Thymus (tissue), 11 donors: ENCODE results near the gene TSPAN9. TPM values are rescaled to one million over a fixed set of nuclear protein-coding genes. Genes with fewer than 3 reads are reported as not detected.

Experiments
- DNase-seq, 9 donors: peaks; one replicate each; pipeline ENCODE4 v3.0.0-alpha.2; 2013; ENCODE audit warnings: low spot score in 9 of 9, low read depth in 6 of 9, missing footprints in 1 of 9
- H3K27ac ChIP-seq, 2 donors: one replicate each; pipeline ENCODE4 v1.5.1; 2013; ENCODE audit warnings: control low read depth in 1 of 2, low read depth in 1 of 2, low read length in 1 of 2, mild to moderate bottlenecking in 1 of 2, moderate library complexity in 1 of 2
- H3K27me3 ChIP-seq, 2 donors: one replicate each; pipeline ENCODE4 v1.5.1; 2013; ENCODE audit warnings: low read length in 1 of 2; ENCODE audit not compliant: control insufficient read depth in 2 of 2, insufficient read depth in 1 of 2
- H3K36me3 ChIP-seq, 2 donors: one replicate each; pipeline ENCODE4 v1.5.1; 2013; ENCODE audit warnings: low read length in 1 of 2, mild to moderate bottlenecking in 1 of 2, moderate library complexity in 1 of 2; ENCODE audit not compliant: control insufficient read depth in 2 of 2, insufficient read depth in 2 of 2
- H3K4me1 ChIP-seq, 2 donors: one replicate each; pipeline ENCODE4 v1.5.1; 2013; ENCODE audit warnings: low read length in 2 of 2; ENCODE audit not compliant: control insufficient read depth in 2 of 2, insufficient read depth in 2 of 2
- H3K4me3 ChIP-seq, 2 donors: one replicate each; pipeline ENCODE4 v1.5.1; 2013; ENCODE audit warnings: low read length in 2 of 2, control low read depth in 1 of 2, mild to moderate bottlenecking in 1 of 2
- H3K9me3 ChIP-seq, 2 donors: one replicate each; pipeline ENCODE4 v1.5.1; 2013; ENCODE audit warnings: low read length in 1 of 2, mild to moderate bottlenecking in 1 of 2; ENCODE audit not compliant: control insufficient read depth in 2 of 2, insufficient read depth in 1 of 2
- WGBS: extraction: QIAGEN DNeasy Blood & Tissue Kit; methylation state at CpG from one replicate; pipeline ENCODE4 v1.1.7; 2013; 5-methylcytosine and 5-hydroxymethylcytosine counted together
- polyA plus RNA-seq: library from polyadenylated mRNA; stranded (reverse); fragments of 200-250 nt; gene quantifications from one replicate; pipeline ENCODE4 v1.2.3, GENCODE V29; 2013
- total RNA-seq: library from RNA; stranded (reverse); fragments of 120-200 nt; gene quantifications from one replicate; pipeline ENCODE4 v1.2.4, GENCODE V29; 2013
- donor health status: healthy.

Gene TSPAN9
- total and polyA plus RNA-seq, 2 donors: 4.9 to 10.2 TPM

- H3K4me3 ChIP-seq: no peak overlapping the region
- no peaks in the 10 kb centered on the region for H3K9me3 ChIP-seq
- H3K36me3 ChIP-seq: no peaks in the 10 kb centered on the region
- peaks cover 0 to 24% of the 10 kb centered on the region in 2 donors for H3K27me3 ChIP-seq
- no peak overlapping the region for H3K27ac ChIP-seq
- H3K4me1 ChIP-seq: no peaks in the 10 kb centered on the region
- no peak for DNase-seq
- WGBS: 93% methylated on average over 17 of the region's 17 CpGs
Measured at GRCh38 chr12:3187846-3188770, 110.9 kb downstream of the TSPAN9 start.

GRCh38 chr12:3189282-3189681 lies 112.1 kb downstream of the TSPAN9 start:
- 58% methylated on average over 2 of the region's 2 CpGs for WGBS
- H3K4me1 ChIP-seq: no peaks in the 10 kb centered on the region
- no peak overlapping the region for H3K4me3 ChIP-seq

GRCh38 chr12:3190101-3190500 lies 112.9 kb downstream of the TSPAN9 start:
- no peak for DNase-seq
- WGBS: 27% methylated on average over 9 of the region's 9 CpGs
- Histone ChIP-seq H3K4me3 (no peak overlapping the region), H3K36me3 (no peaks in the 10 kb centered on the region), H3K4me1 (no peaks in the 10 kb centered on the region), H3K27me3 (peaks cover 0 to 27% of the 10 kb centered on the region in 2 donors), H3K27ac (no peak overlapping the region), H3K9me3 (no peaks in the 10 kb centered on the region)

More at GRCh38 chr12:3189282-3189681, 112.1 kb downstream of the TSPAN9 start:
- no peaks in the 10 kb centered on the region for H3K9me3 ChIP-seq
- no peak overlapping the region for H3K27ac ChIP-seq
- peaks cover 0 to 31% of the 10 kb centered on the region in 2 donors for H3K27me3 ChIP-seq
- H3K36me3 ChIP-seq: no peaks in the 10 kb centered on the region
- no peak for DNase-seq

GRCh38 chr12:3191450-3191849 lies 114.3 kb downstream of the TSPAN9 start:
- Histone ChIP-seq H3K27ac (no peak overlapping the region), H3K4me1 (no peaks in the 10 kb centered on the region), H3K4me3 (no peak overlapping the region), H3K36me3 (no peaks in the 10 kb centered on the region), H3K9me3 (no peaks in the 10 kb centered on the region), H3K27me3 (peaks cover 0 to 35% of the 10 kb centered on the region in 2 donors)
- 88% methylated on average over 2 of the region's 2 CpGs for WGBS
- no peak for DNase-seq

DNA sequence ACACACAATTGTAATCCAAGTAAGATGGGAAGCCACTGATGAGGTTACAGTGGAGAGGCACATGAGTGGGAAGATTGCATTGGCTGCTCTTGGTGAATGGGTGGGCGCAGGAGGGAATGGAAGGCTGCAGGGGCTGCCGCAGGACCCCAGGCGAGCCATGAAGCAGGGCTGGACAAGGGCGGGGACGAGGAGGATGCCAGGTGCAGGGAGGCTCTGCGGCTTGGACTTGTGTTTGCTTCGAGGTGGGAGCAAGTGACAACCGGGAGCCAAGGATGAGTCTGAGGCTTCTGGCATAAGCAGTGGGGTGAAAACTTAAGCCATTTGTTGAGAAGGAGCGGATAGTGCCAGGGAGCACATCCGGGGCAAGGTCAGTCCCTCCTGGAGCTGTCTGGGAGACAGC lies 115.0 kb downstream of the TSPAN9 start:
- no peak for DNase-seq

DNA sequence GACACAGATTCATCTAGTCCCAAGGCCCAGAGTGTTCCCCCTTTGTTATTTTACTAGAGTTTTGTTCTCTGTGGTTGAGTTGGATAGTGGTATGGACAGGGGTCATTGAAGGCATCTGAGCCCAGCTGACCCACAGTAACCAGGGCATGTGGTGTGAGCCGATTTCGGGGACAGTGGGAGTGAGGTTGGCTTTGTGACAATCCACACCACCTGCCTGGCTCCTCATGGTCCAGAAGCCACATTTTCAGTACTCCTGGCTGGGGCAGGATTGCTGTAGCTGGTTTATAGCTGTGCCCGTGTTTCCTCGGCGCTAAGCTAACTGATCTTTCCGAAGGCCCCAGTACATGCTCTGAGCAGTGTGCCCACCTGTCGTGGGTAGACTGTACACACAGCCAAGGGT lies 116.0 kb downstream of the TSPAN9 start:
- no peaks in the 10 kb centered on the region for H3K9me3 ChIP-seq
- no peak overlapping the region for H3K27ac ChIP-seq
- H3K27me3 ChIP-seq: peaks cover 0 to 45% of the 10 kb centered on the region in 2 donors
- H3K4me3 ChIP-seq: no peak overlapping the region
- 93% methylated on average over 7 of the region's 7 CpGs for WGBS
- no peak for DNase-seq
- H3K36me3 ChIP-seq: no peaks in the 10 kb centered on the region
- H3K4me1 ChIP-seq: no peaks in the 10 kb centered on the region

More for the DNA sequence above, 115.0 kb downstream of the TSPAN9 start:
- Histone ChIP-seq H3K36me3 (no peaks in the 10 kb centered on the region), H3K9me3 (no peaks in the 10 kb centered on the region), H3K4me1 (no peaks in the 10 kb centered on the region), H3K27ac (no peak overlapping the region), H3K27me3 (peaks cover 0 to 43% of the 10 kb centered on the region in 2 donors), H3K4me3 (no peak overlapping the region)
- WGBS: 95% methylated on average over 10 of the region's 10 CpGs

DNA sequence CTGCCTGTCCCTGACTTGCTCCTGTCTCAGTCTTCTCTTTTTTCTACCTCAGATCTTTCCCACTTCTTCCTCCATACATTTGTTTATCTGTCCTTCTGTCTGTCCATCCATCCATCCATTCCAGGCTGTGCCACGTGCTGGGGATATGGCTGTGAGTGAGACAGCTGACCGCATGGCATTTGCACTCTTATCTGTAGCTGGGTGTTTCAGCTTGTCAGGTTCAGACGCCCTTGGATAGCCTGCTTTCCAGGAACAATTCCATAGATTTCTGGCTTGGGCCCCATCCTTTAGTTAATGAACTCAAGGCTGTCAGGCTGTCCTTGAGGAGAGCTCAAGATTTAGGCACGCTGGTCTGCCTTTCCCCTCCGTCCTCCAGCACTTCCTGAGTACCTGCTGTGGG lies 116.6 kb downstream of the TSPAN9 start:
- no peaks in the 10 kb centered on the region for H3K9me3 ChIP-seq
- 94% methylated on average over 5 of the region's 5 CpGs for WGBS

DNA sequence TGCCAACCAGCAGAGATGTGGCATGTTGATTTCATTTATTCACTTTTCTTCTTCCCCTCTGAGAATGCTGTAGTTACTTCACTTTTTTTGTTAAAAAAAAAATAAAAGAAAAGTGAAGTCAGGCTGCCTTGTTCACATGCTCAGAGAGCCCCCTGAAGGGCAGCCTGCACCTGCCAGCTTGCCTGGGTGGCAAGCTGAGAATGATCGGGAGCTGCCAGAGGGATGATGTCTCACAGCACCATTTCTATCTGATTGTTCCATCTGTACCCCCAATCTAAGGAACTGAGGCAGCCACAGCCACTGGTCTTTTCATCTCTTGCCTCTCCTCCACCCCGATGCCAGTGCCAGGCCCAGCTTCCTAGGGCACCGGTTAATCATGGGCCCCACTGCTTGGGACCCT lies 118.2 kb downstream of the TSPAN9 start:
- DNase-seq: no peak
- peaks cover 16 to 57% of the 10 kb centered on the region in 2 donors for H3K27me3 ChIP-seq
- 76% methylated on average over 3 of the region's 3 CpGs for WGBS

More for the DNA sequence above, 116.6 kb downstream of the TSPAN9 start:
- Histone ChIP-seq H3K4me1 (no peaks in the 10 kb centered on the region), H3K27me3 (peaks cover under 1 to 47% of the 10 kb centered on the region in 2 donors), H3K27ac (no peak overlapping the region), H3K4me3 (no peak overlapping the region), H3K36me3 (no peaks in the 10 kb centered on the region)
- DNase-seq: no peak

GRCh38 chr12:3195859-3196483 lies 118.8 kb downstream of the TSPAN9 start:
- no peak for DNase-seq
- Histone ChIP-seq H3K27ac (no peak overlapping the region), H3K9me3 (no peaks in the 10 kb centered on the region), H3K27me3 (peaks cover 22 to 61% of the 10 kb centered on the region in 2 donors), H3K4me3 (no peak overlapping the region), H3K36me3 (no peaks in the 10 kb centered on the region), H3K4me1 (peaks cover 0 to 2% of the 10 kb centered on the region in 2 donors)
- 91% methylated on average over 14 of the region's 14 CpGs for WGBS

More for the DNA sequence above, 118.2 kb downstream of the TSPAN9 start:
- no peak overlapping the region for H3K4me3 ChIP-seq
- H3K4me1 ChIP-seq: peaks cover 0 to 2% of the 10 kb centered on the region in 2 donors
- H3K9me3 ChIP-seq: no peaks in the 10 kb centered on the region
- no peaks in the 10 kb centered on the region for H3K36me3 ChIP-seq
- no peak overlapping the region for H3K27ac ChIP-seq
